Keratinocyte (primary cell): ENCODE results near the gene MEIS2.

Source experiments
- CTCF ChIP-seq, 3 experiments: IDR thresholded peaks in 1 of 3; conservative IDR thresholded peaks in 1 of 3; optimal IDR thresholded peaks in 1 of 3; 2 replicates in 2 of 3; 3 replicates in 1 of 3; pipeline versions ENCODE3 to v1.5.1; 2011; ENCODE audit warnings: low read length in 3 of 3, mild to moderate bottlenecking in 3 of 3, moderate library complexity in 2 of 3, control low read depth in 1 of 3, inconsistent platforms in 1 of 3; ENCODE audit not compliant: insufficient read depth in 2 of 3; ENCODE audit errors: extremely low read depth in 1 of 3
- EZH2 ChIP-seq: IDR thresholded peaks from one replicate; pipeline ENCODE4 v1.6.1; 2012; ENCODE audit warnings: inconsistent platforms, mild to moderate bottlenecking, low read length, moderate library complexity

GRCh38 chr15:37014137-37014536 is 86.2 kb downstream of the MEIS2 start:
- no peak for TF ChIP-seq CTCF (optimal IDR thresholded peaks at IDR 0.05 in 1 of 3, IDR thresholded peaks at IDR 0.05 in 1 of 3, conservative IDR thresholded peaks at IDR 0.05 in 1 of 3; ENCODE audit: extremely low read depth in 1 of 3, insufficient read depth in 2 of 3, low read length in 3 of 3)
- TF ChIP-seq EZH2, result no peak
